ENCODE results near the gene DPP6. TPM values are rescaled to one million over a fixed set of nuclear protein-coding genes. Genes with fewer than 3 reads are reported as not detected.

DPP6 gene
- total RNA-seq, 1 experiment from 2014 or later = not detected

- Histone ChIP-seq H3K36me3 (ENCODE audit: control insufficient read depth, insufficient read depth, low read length) (no peaks in the 10 kb centered on the region), H3K9me3 (ENCODE audit: control insufficient read depth, insufficient read depth, low read depth, low read length) (no peaks in the 10 kb centered on the region), H3K27ac (ENCODE audit: low read length) (no peak overlapping the region), H3K4me3 (ENCODE audit: low read depth in 2 of 2, low read length in 2 of 2) (no peak overlapping the region), H3K4me1 (ENCODE audit: control insufficient read depth, insufficient read depth, low read length) (no peaks in the 10 kb centered on the region), H3K27me3 (ENCODE audit: control insufficient read depth, insufficient read depth, low read length) (no peaks in the 10 kb centered on the region; the same call in 1 of the 2 replicates)
- ChIA-PET CTCF (no interaction called here), POLR2A (no interaction called here)
- in situ Hi-C loops (cut with HindIII; ENCODE audit: low pct_unique_long_range_greater_than_20kb, low sequenced_read_pairs) = no loop called here
- no peak for DNase-seq (ENCODE audit: low read depth, low spot score)
- intact Hi-C loops (cut with micrococcal nuclease; ENCODE audit: unreplicated experiment) = no loop called here
- no peak for ATAC-seq
- TF ChIP-seq REST (IDR thresholded peaks at IDR 0.05; ENCODE audit: insufficient read depth in 1 of 2, low read depth in 2 of 2, low read length in 1 of 2) (no peak), POLR2AphosphoS5 (IDR thresholded peaks at IDR 0.05; ENCODE audit: low read depth, low read length) (no peak), SIN3A (IDR thresholded peaks at IDR 0.05; ENCODE audit: borderline replicate concordance, insufficient read depth, low read depth, low read length) (no peak), TCF7L2 (IDR thresholded peaks at IDR 0.05; ENCODE audit: low read depth, low read length) (no peak), CTCF (IDR thresholded peaks at IDR 0.05) (no peak)
- BruUV-seq (replicated peaks) = no TSS peak
Observed at GRCh38 chr7:154530136-154530535, 477.9 kb downstream of the DPP6 start.

GRCh38 chr7:154532771-154533170, 480.6 kb downstream of the DPP6 start:
- ATAC-seq = no peak
- no peaks in the 10 kb centered on the region for H3K4me1 ChIP-seq (ENCODE audit: control insufficient read depth, insufficient read depth, low read length)
- H3K27ac ChIP-seq (ENCODE audit: low read length) = no peak overlapping the region
- H3K4me3 ChIP-seq (ENCODE audit: low read depth in 2 of 2, low read length in 2 of 2) = no peak overlapping the region
- no peak for TF ChIP-seq REST (IDR thresholded peaks at IDR 0.05; ENCODE audit: insufficient read depth in 1 of 2, low read depth in 2 of 2, low read length in 1 of 2)
- no peak for TF ChIP-seq SIN3A (IDR thresholded peaks at IDR 0.05; ENCODE audit: borderline replicate concordance, insufficient read depth, low read depth, low read length)
- no peak for TF ChIP-seq TCF7L2 (IDR thresholded peaks at IDR 0.05; ENCODE audit: low read depth, low read length)
- TF ChIP-seq CTCF (IDR thresholded peaks at IDR 0.05) = no peak
- no peak for TF ChIP-seq POLR2AphosphoS5 (IDR thresholded peaks at IDR 0.05; ENCODE audit: low read depth, low read length)
- POLR2A ChIA-PET = no interaction called here
- intact Hi-C loops (cut with micrococcal nuclease; ENCODE audit: unreplicated experiment) (no loop called here), in situ Hi-C loops (cut with HindIII; ENCODE audit: low pct_unique_long_range_greater_than_20kb, low sequenced_read_pairs) (no loop called here)
- CTCF ChIA-PET = no interaction called here
- no peaks in the 10 kb centered on the region for H3K27me3 ChIP-seq (ENCODE audit: control insufficient read depth, insufficient read depth, low read length)
- no TSS peak for BruUV-seq (replicated peaks)
- H3K9me3 ChIP-seq (ENCODE audit: control insufficient read depth, insufficient read depth, low read depth, low read length) = no peaks in the 10 kb centered on the region
- no peaks in the 10 kb centered on the region for H3K36me3 ChIP-seq (ENCODE audit: control insufficient read depth, insufficient read depth, low read length)
- no peak for DNase-seq (ENCODE audit: low read depth, low spot score)

Measured in Panc1 (cell line).